Measurements from ENCODE around the gene CEP192.

CEP192 gene

DNA sequence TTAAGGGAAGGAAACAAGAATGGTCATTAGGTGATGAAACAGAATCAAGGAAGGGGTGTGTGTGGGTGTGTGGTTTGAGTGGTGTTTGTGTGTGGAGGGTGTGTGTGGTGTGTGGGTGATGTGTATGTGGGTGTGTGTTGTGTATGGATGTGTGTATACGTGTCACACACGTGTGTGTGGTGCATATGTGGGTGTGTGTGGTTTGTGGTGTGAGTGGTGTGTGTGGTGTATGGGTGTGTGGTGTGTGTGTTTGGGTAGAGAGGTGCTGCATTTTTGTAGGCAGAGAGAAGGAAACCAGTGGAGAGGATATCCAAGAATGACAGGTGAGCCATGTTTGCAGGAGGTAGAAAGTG is 1.1 kb upstream of the CEP192 start:
- Histone ChIP-seq H3K4me3 (IDR thresholded peaks at IDR 0.05; ENCODE audit: insufficient read depth, low read depth, low read length) (no peak overlapping the region), H3K9ac (no peak overlapping the region; the same call in 1 of the 2 replicates), H3K79me2 (ENCODE audit: insufficient read depth, low read depth) (peaks cover 36% of the 10 kb centered on the region), H3K4me2 (peak overlapping the region; percentile 47), H4K20me1 (ENCODE audit: insufficient read depth) (peaks cover 3% of the 10 kb centered on the region), H2AFZ (ENCODE audit: low read depth) (peak overlapping the region; percentile 80; the same call in 1 of the 2 replicates), H3K36me3 (ENCODE audit: insufficient read depth) (no peaks in the 10 kb centered on the region), H3K27me3 (ENCODE audit: insufficient read depth, low read depth) (no peaks in the 10 kb centered on the region), H3K4me1 (ENCODE audit: low read depth, poor library complexity, severe bottlenecking) (peaks cover 18% of the 10 kb centered on the region), H3K27ac (no peak overlapping the region)
- TF ChIP-seq, protein P1, sequence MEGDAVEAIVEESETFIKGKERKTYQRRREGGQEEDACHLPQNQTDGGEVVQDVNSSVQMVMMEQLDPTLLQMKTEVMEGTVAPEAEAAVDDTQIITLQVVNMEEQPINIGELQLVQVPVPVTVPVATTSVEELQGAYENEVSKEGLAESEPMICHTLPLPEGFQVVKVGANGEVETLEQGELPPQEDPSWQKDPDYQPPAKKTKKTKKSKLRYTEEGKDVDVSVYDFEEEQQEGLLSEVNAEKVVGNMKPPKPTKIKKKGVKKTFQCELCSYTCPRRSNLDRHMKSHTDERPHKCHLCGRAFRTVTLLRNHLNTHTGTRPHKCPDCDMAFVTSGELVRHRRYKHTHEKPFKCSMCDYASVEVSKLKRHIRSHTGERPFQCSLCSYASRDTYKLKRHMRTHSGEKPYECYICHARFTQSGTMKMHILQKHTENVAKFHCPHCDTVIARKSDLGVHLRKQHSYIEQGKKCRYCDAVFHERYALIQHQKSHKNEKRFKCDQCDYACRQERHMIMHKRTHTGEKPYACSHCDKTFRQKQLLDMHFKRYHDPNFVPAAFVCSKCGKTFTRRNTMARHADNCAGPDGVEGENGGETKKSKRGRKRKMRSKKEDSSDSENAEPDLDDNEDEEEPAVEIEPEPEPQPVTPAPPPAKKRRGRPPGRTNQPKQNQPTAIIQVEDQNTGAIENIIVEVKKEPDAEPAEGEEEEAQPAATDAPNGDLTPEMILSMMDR (conservative IDR thresholded peaks at IDR 0.05; ENCODE audit: low read depth, low read length): no peak

DNA sequence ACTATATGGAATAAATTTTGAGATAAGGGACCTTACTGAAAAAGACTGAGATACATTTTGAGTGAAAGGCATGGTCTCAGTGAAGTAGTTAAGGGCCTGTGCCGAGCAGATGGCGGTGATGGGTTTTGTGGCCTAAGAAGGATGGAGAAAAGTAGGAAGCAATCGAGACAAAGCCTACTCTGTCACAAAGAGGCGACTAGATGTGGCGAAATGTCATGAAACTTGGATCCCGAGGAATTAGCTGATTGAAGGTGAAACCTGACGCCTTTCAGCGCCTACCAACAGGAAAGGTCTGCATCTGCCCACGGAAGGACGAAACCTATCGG is 558 bp upstream of the CEP192 start:
- peaks cover 3% of the 10 kb centered on the region for H4K20me1 ChIP-seq (ENCODE audit: insufficient read depth)
- TF ChIP-seq, protein P1 (conservative IDR thresholded peaks at IDR 0.05; ENCODE audit: low read depth, low read length): no peak
- H3K4me2 ChIP-seq: peak overlapping the region; percentile 47
- H3K27ac ChIP-seq: peak overlapping the region; percentile 68
- H3K36me3 ChIP-seq (ENCODE audit: insufficient read depth): no peaks in the 10 kb centered on the region
- H3K27me3 ChIP-seq (ENCODE audit: insufficient read depth, low read depth): no peaks in the 10 kb centered on the region
- peaks cover 18% of the 10 kb centered on the region for H3K4me1 ChIP-seq (ENCODE audit: low read depth, poor library complexity, severe bottlenecking)
- H2AFZ ChIP-seq (ENCODE audit: low read depth): peak overlapping the region; percentile 80
- peak overlapping the region; percentile 78; the same call in 1 of the 2 replicates for H3K9ac ChIP-seq
- no peak overlapping the region for H3K4me3 ChIP-seq (IDR thresholded peaks at IDR 0.05; ENCODE audit: insufficient read depth, low read depth, low read length)
- H3K79me2 ChIP-seq (ENCODE audit: insufficient read depth, low read depth): peaks cover 41% of the 10 kb centered on the region

DNA sequence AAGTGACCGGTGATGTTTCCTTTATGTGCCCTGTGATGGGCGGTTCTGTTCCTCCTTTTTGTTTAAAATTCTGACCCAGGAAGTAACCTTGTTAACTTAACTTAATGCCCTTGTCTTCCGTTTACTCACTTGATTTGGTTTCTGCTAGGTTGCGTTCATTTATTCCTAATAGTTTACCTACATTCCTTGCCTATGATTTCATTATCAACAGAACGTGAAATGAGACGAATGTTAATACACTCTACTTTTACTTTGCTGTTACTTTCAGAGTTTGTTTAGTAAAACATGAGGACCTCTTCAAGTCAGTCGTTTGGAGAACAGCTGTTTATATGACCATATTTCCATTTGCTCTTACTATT is 638 bp downstream of the CEP192 start:
- no peaks in the 10 kb centered on the region for H3K36me3 ChIP-seq (ENCODE audit: insufficient read depth)
- H3K27me3 ChIP-seq (ENCODE audit: insufficient read depth, low read depth): no peaks in the 10 kb centered on the region
- peaks cover 53% of the 10 kb centered on the region for H3K79me2 ChIP-seq (ENCODE audit: insufficient read depth, low read depth)
- peak overlapping the region; percentile 68 for H3K27ac ChIP-seq
- peaks cover 18% of the 10 kb centered on the region for H3K4me1 ChIP-seq (ENCODE audit: low read depth, poor library complexity, severe bottlenecking)
- TF ChIP-seq, protein P1 (conservative IDR thresholded peaks at IDR 0.05; ENCODE audit: low read depth, low read length): no peak
- H3K9ac ChIP-seq: peak overlapping the region; percentile 78
- peak overlapping the region; percentile 35 for H3K4me3 ChIP-seq (IDR thresholded peaks at IDR 0.05; ENCODE audit: insufficient read depth, low read depth, low read length)
- peak overlapping the region; percentile 84 for H2AFZ ChIP-seq (ENCODE audit: low read depth)
- peak overlapping the region; percentile 89 for H3K4me2 ChIP-seq
- peaks cover 3% of the 10 kb centered on the region for H4K20me1 ChIP-seq (ENCODE audit: insufficient read depth)

DNA sequence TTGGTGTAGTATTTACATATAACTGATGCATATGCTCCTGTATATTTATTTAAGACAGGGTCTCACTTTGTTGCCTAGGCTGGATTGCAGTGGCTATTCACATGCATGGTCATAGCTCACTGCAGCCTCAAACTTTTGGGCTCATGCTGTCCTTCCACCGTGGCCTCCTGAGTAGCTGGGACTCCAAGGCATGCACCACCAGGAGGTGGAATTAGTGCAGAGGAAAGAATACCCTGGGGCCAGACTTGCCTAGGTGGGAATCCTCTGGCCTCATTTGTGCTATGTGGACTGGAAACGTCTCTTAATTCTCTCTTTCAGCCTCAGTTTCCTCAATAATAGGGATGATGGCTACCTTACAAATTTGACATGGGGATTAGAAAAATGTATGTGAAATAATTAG is 2.3 kb downstream of the CEP192 start:
- Histone ChIP-seq H3K4me1 (ENCODE audit: low read depth, poor library complexity, severe bottlenecking) (peaks cover 25% of the 10 kb centered on the region), H3K9ac (no peak overlapping the region), H3K27ac (no peak overlapping the region)

More for the DNA sequence above, 2.3 kb downstream of the CEP192 start:
- H3K4me2 ChIP-seq: no peak overlapping the region
- H3K27me3 ChIP-seq (ENCODE audit: insufficient read depth, low read depth): no peaks in the 10 kb centered on the region
- no peaks in the 10 kb centered on the region for H3K36me3 ChIP-seq (ENCODE audit: insufficient read depth)
- H3K4me3 ChIP-seq (IDR thresholded peaks at IDR 0.05; ENCODE audit: insufficient read depth, low read depth, low read length): no peak overlapping the region
- H4K20me1 ChIP-seq (ENCODE audit: insufficient read depth): peaks cover 3% of the 10 kb centered on the region
- TF ChIP-seq, protein P1 (conservative IDR thresholded peaks at IDR 0.05; ENCODE audit: low read depth, low read length): no peak
- H2AFZ ChIP-seq (ENCODE audit: low read depth): no peak overlapping the region
- peaks cover 66% of the 10 kb centered on the region for H3K79me2 ChIP-seq (ENCODE audit: insufficient read depth, low read depth)

All from KMS-11 (cell line).